Keratinocyte (primary cell): ENCODE results near the gene CCDC61. TPM values are rescaled to one million over a fixed set of nuclear protein-coding genes. Genes with fewer than 3 reads are reported as not detected.
A peak's percentile ranks its signal among the peaks of the same experiment; 100 is the strongest.

Experiments used
- DNase-seq: peaks from one replicate; pipeline ENCODE4 v3.0.0-alpha.2; 2011; ENCODE audit warnings: low read depth, missing footprints, low spot score
- FAIRE-seq: peaks from 2 replicates; lab custom pipeline; 2011; peaks lifted over from hg19 to GRCh38; lab: Jason Lieb, UNC
- H2AFZ ChIP-seq: 2 replicates; pipeline ENCODE4 v1.6.0; 2012; ENCODE audit warnings: low read length, control low read depth, inconsistent platforms; ENCODE audit not compliant: control insufficient read depth
- H3K27ac ChIP-seq: 2 replicates; pipeline ENCODE4 v1.5.1; 2011; ENCODE audit warnings: low read length; ENCODE audit not compliant: control insufficient read depth, insufficient read depth
- H3K27me3 ChIP-seq: 3 replicates; pipeline ENCODE4 v1.6.0; 2011; ENCODE audit warnings: low read length; ENCODE audit not compliant: control insufficient read depth, insufficient read depth; ENCODE audit errors: extremely low read depth
- H3K36me3 ChIP-seq, 2 experiments: 2 replicates in 1 of 2; 3 replicates in 1 of 2; pipeline ENCODE4 v1.5.1; 2011; ENCODE audit warnings: low read length in 2 of 2, mild to moderate bottlenecking in 1 of 2; ENCODE audit not compliant: control insufficient read depth in 2 of 2, insufficient read depth in 2 of 2; ENCODE audit errors: extremely low read depth in 1 of 2
- H3K4me1 ChIP-seq: 3 replicates; pipeline ENCODE4 v1.5.1; 2011; ENCODE audit warnings: low read length; ENCODE audit not compliant: control insufficient read depth, insufficient read depth; ENCODE audit errors: extremely low read depth
- H3K4me2 ChIP-seq: 3 replicates; pipeline ENCODE4 v1.6.0; 2011; ENCODE audit warnings: low read depth, low read length; ENCODE audit not compliant: control insufficient read depth, insufficient read depth; ENCODE audit errors: extremely low read depth
- H3K4me3 ChIP-seq, 3 experiments: fragments of 200-600 bp in 1 of 3; sonication (generic) in 1 of 3; 2 replicates in 2 of 3; 3 replicates in 1 of 3; pipeline ENCODE4 v1.5.1; 2011 to 2016; ENCODE audit warnings: low read length in 3 of 3, mild to moderate bottlenecking in 3 of 3, control low read depth in 2 of 3, inconsistent platforms in 1 of 3, low read depth in 1 of 3, mixed read lengths in 1 of 3, mixed run types in 1 of 3, moderate library complexity in 1 of 3; ENCODE audit not compliant: control insufficient read depth in 2 of 3, insufficient read depth in 2 of 3; ENCODE audit errors: extremely low read depth in 1 of 3
- H3K79me2 ChIP-seq: 2 replicates; pipeline ENCODE4 v1.6.0; 2012; ENCODE audit warnings: low read length; ENCODE audit not compliant: control insufficient read depth, insufficient read depth
- H3K9ac ChIP-seq: 3 replicates; pipeline ENCODE4 v1.6.0; 2011; ENCODE audit warnings: low read length; ENCODE audit not compliant: control insufficient read depth, insufficient read depth; ENCODE audit errors: extremely low read depth
- H3K9me1 ChIP-seq: 3 replicates; pipeline ENCODE4 v1.6.0; 2011; ENCODE audit warnings: low read length; ENCODE audit not compliant: control insufficient read depth, insufficient read depth; ENCODE audit errors: extremely low read depth
- H3K9me3 ChIP-seq: 2 replicates; pipeline ENCODE4 v1.5.1; 2012; ENCODE audit warnings: low read depth, low read length; ENCODE audit not compliant: control insufficient read depth
- H4K20me1 ChIP-seq: 3 replicates; pipeline ENCODE4 v1.6.0; 2011; ENCODE audit warnings: low read length; ENCODE audit not compliant: control insufficient read depth, insufficient read depth; ENCODE audit errors: extremely low read depth
- EZH2 ChIP-seq: IDR thresholded peaks from one replicate; pipeline ENCODE4 v1.6.1; 2012; ENCODE audit warnings: inconsistent platforms, mild to moderate bottlenecking, low read length, moderate library complexity
- dilution Hi-C: fragments of 300-500 bp; cut with MboI; formaldehyde crosslinking; loops from one replicate; pipeline ENCODE4 v1.7.0; 2020; ENCODE audit warnings: low sequenced_read_pairs; ENCODE audit not compliant: extremely low pct_ligation_motif_present
- polyA plus RNA-seq, 5 experiments: library from polyadenylated mRNA; depleted of rRNA in 3 of 5; stranded (reverse) in 3 of 5; stranded (forward) in 1 of 5; unstranded in 1 of 5; fragments of >200 nt; gene quantifications; 1 replicate in 1 of 5; 2 replicates in 3 of 5; 3 replicates in 1 of 5; pipeline versions ENCODE4 v1.2.1 to v1.2.3, GENCODE V29; 2011 to 2012; ENCODE audit warnings: missing spikeins in 2 of 5, low read depth in 1 of 5, low replicate concordance in 1 of 5
- TF ChIP-seq, protein P1 (sequence below), 3 experiments: IDR thresholded peaks in 1 of 3; conservative IDR thresholded peaks in 1 of 3; optimal IDR thresholded peaks in 1 of 3; 2 replicates in 2 of 3; 3 replicates in 1 of 3; pipeline versions ENCODE3 to v1.5.1; 2011; ENCODE audit warnings: low read length in 3 of 3, mild to moderate bottlenecking in 3 of 3, moderate library complexity in 2 of 3, control low read depth in 1 of 3, inconsistent platforms in 1 of 3; ENCODE audit not compliant: insufficient read depth in 2 of 3; ENCODE audit errors: extremely low read depth in 1 of 3

Gene CCDC61
- polyA plus RNA-seq, 1 donor (not counting 4 experiments of a cell fraction or from before 2014, with no cell fraction given), result 5.8 TPM

DNA sequence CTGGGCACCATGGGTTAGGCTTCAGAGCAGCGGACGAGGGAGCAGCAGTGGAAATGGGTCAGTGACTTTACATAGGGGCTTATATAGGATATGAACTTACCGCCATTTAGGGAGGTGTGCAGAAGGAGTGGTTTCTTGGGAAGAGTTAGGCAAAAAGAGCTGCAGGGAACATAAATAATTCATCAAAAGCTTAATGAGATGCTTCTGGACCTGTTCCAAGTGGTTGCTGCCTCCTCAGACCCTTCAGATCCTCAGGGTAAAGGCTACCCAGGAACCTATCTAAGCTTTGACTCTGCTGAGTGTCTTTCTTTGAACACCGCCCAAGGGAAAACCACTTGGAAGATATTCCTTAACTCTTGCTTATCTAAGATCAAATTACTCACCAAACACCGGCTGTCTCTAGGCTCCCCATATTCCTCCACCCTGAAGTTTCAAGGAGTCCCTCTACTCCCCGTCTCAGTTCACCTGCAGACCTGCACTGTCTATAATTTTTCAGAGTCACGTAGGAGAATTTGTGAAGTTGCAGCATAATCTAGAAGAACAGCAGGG is 45.8 kb downstream of the CCDC61 start, which contains the start of gene IGFL4:
Gene IGFL4 (minus strand): TSS at position 51 of the 549 bp plus-strand sequence. CDS start 40 bp downstream, at position 11.
- Histone ChIP-seq H3K27ac (no peak within 1 kb of the TSS), H3K79me2 (no peaks in the 10 kb centered on the region), H3K4me3 (no peak within 1 kb of the TSS), H4K20me1 (no peaks in the 10 kb centered on the region), H3K9me3 (peaks cover 1% of the 10 kb centered on the region), H3K4me1 (peaks cover 24% of the 10 kb centered on the region), H3K27me3 (peaks cover 72% of the 10 kb centered on the region), H3K36me3 (no peaks in the 10 kb centered on the region), H2AFZ (no peak within 1 kb of the TSS), H3K9ac (no peak within 1 kb of the TSS), H3K4me2 (peak within 1 kb of the TSS; percentile 31), H3K9me1 (peaks cover 5% of the 10 kb centered on the region)
- dilution Hi-C loops, result no loop called here
- TF ChIP-seq, protein P1, sequence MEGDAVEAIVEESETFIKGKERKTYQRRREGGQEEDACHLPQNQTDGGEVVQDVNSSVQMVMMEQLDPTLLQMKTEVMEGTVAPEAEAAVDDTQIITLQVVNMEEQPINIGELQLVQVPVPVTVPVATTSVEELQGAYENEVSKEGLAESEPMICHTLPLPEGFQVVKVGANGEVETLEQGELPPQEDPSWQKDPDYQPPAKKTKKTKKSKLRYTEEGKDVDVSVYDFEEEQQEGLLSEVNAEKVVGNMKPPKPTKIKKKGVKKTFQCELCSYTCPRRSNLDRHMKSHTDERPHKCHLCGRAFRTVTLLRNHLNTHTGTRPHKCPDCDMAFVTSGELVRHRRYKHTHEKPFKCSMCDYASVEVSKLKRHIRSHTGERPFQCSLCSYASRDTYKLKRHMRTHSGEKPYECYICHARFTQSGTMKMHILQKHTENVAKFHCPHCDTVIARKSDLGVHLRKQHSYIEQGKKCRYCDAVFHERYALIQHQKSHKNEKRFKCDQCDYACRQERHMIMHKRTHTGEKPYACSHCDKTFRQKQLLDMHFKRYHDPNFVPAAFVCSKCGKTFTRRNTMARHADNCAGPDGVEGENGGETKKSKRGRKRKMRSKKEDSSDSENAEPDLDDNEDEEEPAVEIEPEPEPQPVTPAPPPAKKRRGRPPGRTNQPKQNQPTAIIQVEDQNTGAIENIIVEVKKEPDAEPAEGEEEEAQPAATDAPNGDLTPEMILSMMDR (optimal IDR thresholded peaks at IDR 0.05 in 1 of 3, IDR thresholded peaks at IDR 0.05 in 1 of 3, conservative IDR thresholded peaks at IDR 0.05 in 1 of 3; ENCODE audit: extremely low read depth in 1 of 3, insufficient read depth in 2 of 3, low read length in 3 of 3), result no peak
- TF ChIP-seq EZH2, result no peak
- FAIRE-seq (peak; percentile 89), DNase-seq (no peak)

DNA sequence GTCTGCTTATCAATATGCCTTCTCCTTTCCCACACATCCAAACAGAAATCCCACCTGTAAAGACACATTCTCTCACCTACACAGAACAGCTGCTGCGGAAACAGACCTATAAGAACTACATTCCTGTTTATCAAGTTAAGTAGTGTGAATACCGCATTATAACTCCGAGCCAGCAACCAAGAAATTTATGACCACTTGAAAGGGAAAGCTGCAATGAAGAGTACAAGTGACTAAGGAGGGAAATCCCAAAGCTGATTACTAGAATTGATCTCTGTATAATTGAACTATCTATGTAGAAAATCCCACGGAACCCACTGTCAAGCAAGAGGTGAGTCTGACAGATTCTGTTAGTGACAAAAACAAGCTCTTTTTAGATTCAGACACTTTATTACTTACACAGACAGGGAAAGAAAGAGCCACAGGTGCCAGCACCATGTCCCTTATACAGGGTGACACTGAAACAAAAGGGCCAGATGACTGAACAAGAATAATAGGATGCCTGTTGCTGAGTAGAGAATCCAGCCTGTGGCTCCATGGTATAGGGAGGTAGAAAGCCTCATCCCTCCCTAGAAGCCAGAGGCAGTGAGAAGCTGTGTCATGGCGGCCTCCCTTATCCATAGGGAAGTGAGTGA is 47.1 kb downstream of the CCDC61 start:
- no peaks in the 10 kb centered on the region for H3K79me2 ChIP-seq
- peak; percentile 5 for FAIRE-seq
- no peak for DNase-seq
- peaks cover 1% of the 10 kb centered on the region for H3K9me3 ChIP-seq
- no peak overlapping the region for H3K9ac ChIP-seq
- no peak overlapping the region for H2AFZ ChIP-seq
- H3K4me3 ChIP-seq, result no peak overlapping the region
- dilution Hi-C loops, result no loop called here
- H3K36me3 ChIP-seq, result no peaks in the 10 kb centered on the region
- peaks cover 64% of the 10 kb centered on the region for H3K27me3 ChIP-seq
- H4K20me1 ChIP-seq, result no peaks in the 10 kb centered on the region
- peaks cover 24% of the 10 kb centered on the region for H3K4me1 ChIP-seq
- peaks cover 5% of the 10 kb centered on the region for H3K9me1 ChIP-seq
- no peak overlapping the region for H3K4me2 ChIP-seq
- TF ChIP-seq, protein P1 (optimal IDR thresholded peaks at IDR 0.05 in 1 of 3, IDR thresholded peaks at IDR 0.05 in 1 of 3, conservative IDR thresholded peaks at IDR 0.05 in 1 of 3; ENCODE audit: extremely low read depth in 1 of 3, insufficient read depth in 2 of 3, low read length in 3 of 3), result no peak
- no peak for TF ChIP-seq EZH2
- no peak overlapping the region for H3K27ac ChIP-seq
